ENCODE data around the gene DDR2. TPM values are rescaled to one million over a fixed set of nuclear protein-coding genes. Genes with fewer than 3 reads are reported as not detected.

Gene DDR2
- total RNA-seq, 1 experiment from 2014 or later = 1.9 TPM

- ATAC-seq (no peak), DNase-seq (ENCODE audit: low read depth, low spot score) (no peak)
- Histone ChIP-seq H3K27me3 (ENCODE audit: control insufficient read depth, insufficient read depth, low read length) (no peaks in the 10 kb centered on the region), H3K4me3 (ENCODE audit: low read depth in 2 of 2, low read length in 2 of 2) (no peak overlapping the region), H3K4me1 (ENCODE audit: control insufficient read depth, insufficient read depth, low read length) (peaks cover 22% of the 10 kb centered on the region), H3K36me3 (ENCODE audit: control insufficient read depth, insufficient read depth, low read length) (no peaks in the 10 kb centered on the region), H3K9me3 (ENCODE audit: control insufficient read depth, insufficient read depth, low read depth, low read length) (no peaks in the 10 kb centered on the region), H3K27ac (ENCODE audit: low read length) (no peak overlapping the region)
- ChIA-PET CTCF (no interaction called here), POLR2A (no interaction called here)
- in situ Hi-C loops (cut with HindIII; ENCODE audit: low pct_unique_long_range_greater_than_20kb, low sequenced_read_pairs) = no loop called here
- intact Hi-C loops (cut with micrococcal nuclease; ENCODE audit: unreplicated experiment) = no loop called here
- TF ChIP-seq TCF7L2 (IDR thresholded peaks at IDR 0.05; ENCODE audit: low read depth, low read length) (no peak), CTCF (IDR thresholded peaks at IDR 0.05) (no peak), POLR2AphosphoS5 (IDR thresholded peaks at IDR 0.05; ENCODE audit: low read depth, low read length) (no peak), REST (IDR thresholded peaks at IDR 0.05; ENCODE audit: insufficient read depth in 1 of 2, low read depth in 2 of 2, low read length in 1 of 2) (no peak), SIN3A (IDR thresholded peaks at IDR 0.05; ENCODE audit: borderline replicate concordance, insufficient read depth, low read depth, low read length) (no peak)
- no TSS peak for BruUV-seq (replicated peaks)
Measured at GRCh38 chr1:162699366-162699765, 67.1 kb downstream of the DDR2 start.

GRCh38 chr1:162700131-162700530, 67.9 kb downstream of the DDR2 start:
- in situ Hi-C loops (cut with HindIII; ENCODE audit: low pct_unique_long_range_greater_than_20kb, low sequenced_read_pairs) (no loop called here), intact Hi-C loops (cut with micrococcal nuclease; ENCODE audit: unreplicated experiment) (no loop called here)
- Histone ChIP-seq H3K9me3 (ENCODE audit: control insufficient read depth, insufficient read depth, low read depth, low read length) (no peaks in the 10 kb centered on the region), H3K4me1 (ENCODE audit: control insufficient read depth, insufficient read depth, low read length) (peaks cover 22% of the 10 kb centered on the region), H3K27ac (ENCODE audit: low read length) (no peak overlapping the region), H3K27me3 (ENCODE audit: control insufficient read depth, insufficient read depth, low read length) (no peaks in the 10 kb centered on the region), H3K36me3 (ENCODE audit: control insufficient read depth, insufficient read depth, low read length) (no peaks in the 10 kb centered on the region), H3K4me3 (ENCODE audit: low read depth in 2 of 2, low read length in 2 of 2) (no peak overlapping the region)
- TF ChIP-seq TCF7L2 (IDR thresholded peaks at IDR 0.05; ENCODE audit: low read depth, low read length) (no peak), POLR2AphosphoS5 (IDR thresholded peaks at IDR 0.05; ENCODE audit: low read depth, low read length) (no peak), SIN3A (IDR thresholded peaks at IDR 0.05; ENCODE audit: borderline replicate concordance, insufficient read depth, low read depth, low read length) (no peak), CTCF (IDR thresholded peaks at IDR 0.05) (no peak), REST (IDR thresholded peaks at IDR 0.05; ENCODE audit: insufficient read depth in 1 of 2, low read depth in 2 of 2, low read length in 1 of 2) (no peak)
- BruUV-seq (replicated peaks) = no TSS peak
- ATAC-seq = no peak
- ChIA-PET CTCF (no interaction called here), POLR2A (no interaction called here)
- no peak for DNase-seq (ENCODE audit: low read depth, low spot score)
